Measurements from ENCODE around the gene TUBGCP5. TPM values are rescaled to one million over a fixed set of nuclear protein-coding genes. Genes with fewer than 3 reads are reported as not detected.

Gene TUBGCP5
- total and polyA plus RNA-seq, 2 experiments from 2014 or later, result 12.0 to 21.7 TPM

GRCh38 chr15:22973286-22973685, 66.1 kb downstream of the TUBGCP5 start (continued):
- TF ChIP-seq EZH2phosphoT487 (IDR thresholded peaks at IDR 0.05; ENCODE audit: unreplicated experiment) (no peak), EZH2 (IDR thresholded peaks at IDR 0.05; ENCODE audit: low read depth, unreplicated experiment) (no peak), POLR2AphosphoS5 (IDR thresholded peaks at IDR 0.05; ENCODE audit: low read depth) (no peak)
- TF ChIP-seq, protein P1, sequence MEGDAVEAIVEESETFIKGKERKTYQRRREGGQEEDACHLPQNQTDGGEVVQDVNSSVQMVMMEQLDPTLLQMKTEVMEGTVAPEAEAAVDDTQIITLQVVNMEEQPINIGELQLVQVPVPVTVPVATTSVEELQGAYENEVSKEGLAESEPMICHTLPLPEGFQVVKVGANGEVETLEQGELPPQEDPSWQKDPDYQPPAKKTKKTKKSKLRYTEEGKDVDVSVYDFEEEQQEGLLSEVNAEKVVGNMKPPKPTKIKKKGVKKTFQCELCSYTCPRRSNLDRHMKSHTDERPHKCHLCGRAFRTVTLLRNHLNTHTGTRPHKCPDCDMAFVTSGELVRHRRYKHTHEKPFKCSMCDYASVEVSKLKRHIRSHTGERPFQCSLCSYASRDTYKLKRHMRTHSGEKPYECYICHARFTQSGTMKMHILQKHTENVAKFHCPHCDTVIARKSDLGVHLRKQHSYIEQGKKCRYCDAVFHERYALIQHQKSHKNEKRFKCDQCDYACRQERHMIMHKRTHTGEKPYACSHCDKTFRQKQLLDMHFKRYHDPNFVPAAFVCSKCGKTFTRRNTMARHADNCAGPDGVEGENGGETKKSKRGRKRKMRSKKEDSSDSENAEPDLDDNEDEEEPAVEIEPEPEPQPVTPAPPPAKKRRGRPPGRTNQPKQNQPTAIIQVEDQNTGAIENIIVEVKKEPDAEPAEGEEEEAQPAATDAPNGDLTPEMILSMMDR (conservative IDR thresholded peaks at IDR 0.05; ENCODE audit: low read depth in 2 of 2), result no peak

- DNase-seq (ENCODE audit: low spot score) (no peak), ATAC-seq (no peak)
- no peak overlapping the region for H3K4me3 Mint-ChIP-seq
- H3K27me3 ChIP-seq (ENCODE audit: insufficient read depth), result no peaks in the 10 kb centered on the region
- H3K4me2 ChIP-seq, result no peak overlapping the region
- peaks cover 8% of the 10 kb centered on the region; the same call in 2 of the 3 replicates for H3K36me3 Mint-ChIP-seq (ENCODE audit: low read depth)
- H3K79me2 ChIP-seq (replicated peaks; ENCODE audit: insufficient read depth), result peaks cover 99% of the 10 kb centered on the region
- no peaks in the 10 kb centered on the region for H3F3A ChIP-seq (replicated peaks; ENCODE audit: low read depth)
- peaks cover 4% of the 10 kb centered on the region for H3K27me3 Mint-ChIP-seq (ENCODE audit: insufficient read depth, low read depth, poor library complexity)
- H4K20me1 ChIP-seq (replicated peaks; ENCODE audit: insufficient read depth), result peaks cover 20% of the 10 kb centered on the region
- no peaks in the 10 kb centered on the region for H3K36me3 ChIP-seq (ENCODE audit: insufficient read depth)
- no peak overlapping the region for H3K27ac ChIP-seq (ENCODE audit: low read depth)
- H3K9me3 Mint-ChIP-seq, result no peaks in the 10 kb centered on the region; the same call in 2 of the 3 replicates
- no peak overlapping the region for H2AFZ ChIP-seq
- no peaks in the 10 kb centered on the region for H3K9me2 ChIP-seq (ENCODE audit: insufficient read depth)
- peaks cover 14% of the 10 kb centered on the region for H3K4me1 Mint-ChIP-seq
- H3K27ac Mint-ChIP-seq, result no peak overlapping the region
- H3K4me1 ChIP-seq (ENCODE audit: insufficient read depth), result peaks cover 8% of the 10 kb centered on the region; the same call in 1 of the 2 replicates
- no peak overlapping the region for H3K4me3 ChIP-seq
- TF ChIP-seq EZH2phosphoT487 (IDR thresholded peaks at IDR 0.05; ENCODE audit: unreplicated experiment), result no peak
- TF ChIP-seq STAT1 (IDR thresholded peaks at IDR 0.05; ENCODE audit: unreplicated experiment), result no peak
- TF ChIP-seq, protein P2, sequence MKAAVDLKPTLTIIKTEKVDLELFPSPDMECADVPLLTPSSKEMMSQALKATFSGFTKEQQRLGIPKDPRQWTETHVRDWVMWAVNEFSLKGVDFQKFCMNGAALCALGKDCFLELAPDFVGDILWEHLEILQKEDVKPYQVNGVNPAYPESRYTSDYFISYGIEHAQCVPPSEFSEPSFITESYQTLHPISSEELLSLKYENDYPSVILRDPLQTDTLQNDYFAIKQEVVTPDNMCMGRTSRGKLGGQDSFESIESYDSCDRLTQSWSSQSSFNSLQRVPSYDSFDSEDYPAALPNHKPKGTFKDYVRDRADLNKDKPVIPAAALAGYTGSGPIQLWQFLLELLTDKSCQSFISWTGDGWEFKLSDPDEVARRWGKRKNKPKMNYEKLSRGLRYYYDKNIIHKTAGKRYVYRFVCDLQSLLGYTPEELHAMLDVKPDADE (IDR thresholded peaks at IDR 0.05), result no peak
- TF ChIP-seq POLR2AphosphoS5 (IDR thresholded peaks at IDR 0.05; ENCODE audit: low read depth), result no peak
- no peak for TF ChIP-seq ZNF331 (CRISPR knock-in tag; IDR thresholded peaks at IDR 0.05; ENCODE audit: low read depth)
- TF ChIP-seq REST (IDR thresholded peaks at IDR 0.05; ENCODE audit: unreplicated experiment), result no peak
- TF ChIP-seq, protein P3, sequence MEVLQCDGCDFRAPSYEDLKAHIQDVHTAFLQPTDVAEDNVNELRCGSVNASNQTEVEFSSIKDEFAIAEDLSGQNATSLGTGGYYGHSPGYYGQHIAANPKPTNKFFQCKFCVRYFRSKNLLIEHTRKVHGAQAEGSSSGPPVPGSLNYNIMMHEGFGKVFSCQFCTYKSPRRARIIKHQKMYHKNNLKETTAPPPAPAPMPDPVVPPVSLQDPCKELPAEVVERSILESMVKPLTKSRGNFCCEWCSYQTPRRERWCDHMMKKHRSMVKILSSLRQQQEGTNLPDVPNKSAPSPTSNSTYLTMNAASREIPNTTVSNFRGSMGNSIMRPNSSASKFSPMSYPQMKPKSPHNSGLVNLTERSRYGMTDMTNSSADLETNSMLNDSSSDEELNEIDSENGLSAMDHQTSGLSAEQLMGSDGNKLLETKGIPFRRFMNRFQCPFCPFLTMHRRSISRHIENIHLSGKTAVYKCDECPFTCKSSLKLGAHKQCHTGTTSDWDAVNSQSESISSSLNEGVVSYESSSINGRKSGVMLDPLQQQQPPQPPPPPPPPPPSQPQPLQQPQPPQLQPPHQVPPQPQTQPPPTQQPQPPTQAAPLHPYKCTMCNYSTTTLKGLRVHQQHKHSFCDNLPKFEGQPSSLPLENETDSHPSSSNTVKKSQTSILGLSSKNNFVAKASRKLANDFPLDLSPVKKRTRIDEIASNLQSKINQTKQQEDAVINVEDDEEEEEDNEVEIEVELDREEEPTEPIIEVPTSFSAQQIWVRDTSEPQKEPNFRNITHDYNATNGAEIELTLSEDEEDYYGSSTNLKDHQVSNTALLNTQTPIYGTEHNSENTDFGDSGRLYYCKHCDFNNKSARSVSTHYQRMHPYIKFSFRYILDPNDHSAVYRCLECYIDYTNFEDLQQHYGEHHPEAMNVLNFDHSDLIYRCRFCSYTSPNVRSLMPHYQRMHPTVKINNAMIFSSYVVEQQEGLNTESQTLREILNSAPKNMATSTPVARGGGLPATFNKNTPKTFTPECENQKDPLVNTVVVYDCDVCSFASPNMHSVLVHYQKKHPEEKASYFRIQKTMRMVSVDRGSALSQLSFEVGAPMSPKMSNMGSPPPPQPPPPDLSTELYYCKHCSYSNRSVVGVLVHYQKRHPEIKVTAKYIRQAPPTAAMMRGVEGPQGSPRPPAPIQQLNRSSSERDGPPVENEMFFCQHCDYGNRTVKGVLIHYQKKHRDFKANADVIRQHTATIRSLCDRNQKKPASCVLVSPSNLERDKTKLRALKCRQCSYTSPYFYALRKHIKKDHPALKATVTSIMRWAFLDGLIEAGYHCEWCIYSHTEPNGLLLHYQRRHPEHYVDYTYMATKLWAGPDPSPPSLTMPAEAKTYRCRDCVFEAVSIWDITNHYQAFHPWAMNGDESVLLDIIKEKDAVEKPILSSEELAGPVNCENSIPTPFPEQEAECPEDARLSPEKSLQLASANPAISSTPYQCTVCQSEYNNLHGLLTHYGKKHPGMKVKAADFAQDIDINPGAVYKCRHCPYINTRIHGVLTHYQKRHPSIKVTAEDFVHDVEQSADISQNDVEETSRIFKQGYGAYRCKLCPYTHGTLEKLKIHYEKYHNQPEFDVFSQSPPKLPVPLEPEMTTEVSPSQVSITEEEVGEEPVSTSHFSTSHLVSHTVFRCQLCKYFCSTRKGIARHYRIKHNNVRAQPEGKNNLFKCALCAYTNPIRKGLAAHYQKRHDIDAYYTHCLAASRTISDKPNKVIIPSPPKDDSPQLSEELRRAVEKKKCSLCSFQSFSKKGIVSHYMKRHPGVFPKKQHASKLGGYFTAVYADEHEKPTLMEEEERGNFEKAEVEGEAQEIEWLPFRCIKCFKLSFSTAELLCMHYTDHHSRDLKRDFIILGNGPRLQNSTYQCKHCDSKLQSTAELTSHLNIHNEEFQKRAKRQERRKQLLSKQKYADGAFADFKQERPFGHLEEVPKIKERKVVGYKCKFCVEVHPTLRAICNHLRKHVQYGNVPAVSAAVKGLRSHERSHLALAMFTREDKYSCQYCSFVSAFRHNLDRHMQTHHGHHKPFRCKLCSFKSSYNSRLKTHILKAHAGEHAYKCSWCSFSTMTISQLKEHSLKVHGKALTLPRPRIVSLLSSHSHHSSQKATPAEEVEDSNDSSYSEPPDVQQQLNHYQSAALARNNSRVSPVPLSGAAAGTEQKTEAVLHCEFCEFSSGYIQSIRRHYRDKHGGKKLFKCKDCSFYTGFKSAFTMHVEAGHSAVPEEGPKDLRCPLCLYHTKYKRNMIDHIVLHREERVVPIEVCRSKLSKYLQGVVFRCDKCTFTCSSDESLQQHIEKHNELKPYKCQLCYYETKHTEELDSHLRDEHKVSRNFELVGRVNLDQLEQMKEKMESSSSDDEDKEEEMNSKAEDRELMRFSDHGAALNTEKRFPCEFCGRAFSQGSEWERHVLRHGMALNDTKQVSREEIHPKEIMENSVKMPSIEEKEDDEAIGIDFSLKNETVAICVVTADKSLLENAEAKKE (CRISPR knock-in tag; IDR thresholded peaks at IDR 0.05), result no peak
- TF ChIP-seq, protein P1 (conservative IDR thresholded peaks at IDR 0.05; ENCODE audit: low read depth in 2 of 2), result no peak
Measured at GRCh38 chr15:22969489-22969888, 69.9 kb downstream of the TUBGCP5 start.
